ENCODE data around the gene FREM2. TPM values are rescaled to one million over a fixed set of nuclear protein-coding genes. Genes with fewer than 3 reads are reported as not detected.

Gene FREM2
- total and polyA plus RNA-seq, 2 experiments from 2014 or later = 2.4 to 29.8 TPM

- Mint-ChIP-seq H3K27ac (no peak overlapping the region), H3K27me3 (ENCODE audit: insufficient read depth, low read depth, poor library complexity) (peaks cover 8% of the 10 kb centered on the region), H3K4me1 (peaks cover 18% of the 10 kb centered on the region), H3K4me3 (peak overlapping the region; percentile 15; the same call in 1 of the 3 replicates), H3K36me3 (ENCODE audit: low read depth) (peaks cover 43% of the 10 kb centered on the region), H3K9me3 (peaks cover 16% of the 10 kb centered on the region; the same call in 2 of the 3 replicates)
- Histone ChIP-seq H3K4me1 (ENCODE audit: insufficient read depth) (0 out of 2 replicates have a peak, but pooled peaks cover 3% of the 10 kb centered on the region), H3K4me3 (0 out of 2 replicates have a peak overlapping the region, but pooled peaks have one; percentile 5), H2AFZ (no peak overlapping the region), H3K27me3 (ENCODE audit: insufficient read depth) (peaks cover 11% of the 10 kb centered on the region), H3K27ac (ENCODE audit: low read depth) (no peak overlapping the region), H4K20me1 (replicated peaks; ENCODE audit: insufficient read depth) (0 out of 2 replicates have a peak, but pooled peaks cover 3% of the 10 kb centered on the region), H3K36me3 (ENCODE audit: insufficient read depth) (no peaks in the 10 kb centered on the region), H3K4me2 (no peak overlapping the region), H3K9me2 (ENCODE audit: insufficient read depth) (no peaks in the 10 kb centered on the region), H3K79me2 (replicated peaks; ENCODE audit: insufficient read depth) (peaks cover 7% of the 10 kb centered on the region; the same call in 1 of the 2 replicates), H3F3A (replicated peaks; ENCODE audit: low read depth) (no peaks in the 10 kb centered on the region)
- no peak for DNase-seq (ENCODE audit: low spot score)
- no peak for ATAC-seq
- no peak for TF ChIP-seq ETS1 (IDR thresholded peaks at IDR 0.05)
Measured at GRCh38 chr13:38693168-38693567, 6.3 kb downstream of the FREM2 start.

GRCh38 chr13:38693641-38694040, 6.8 kb downstream of the FREM2 start:
- Histone ChIP-seq H2AFZ (no peak overlapping the region), H4K20me1 (replicated peaks; ENCODE audit: insufficient read depth) (0 out of 2 replicates have a peak, but pooled peaks cover 3% of the 10 kb centered on the region), H3K79me2 (replicated peaks; ENCODE audit: insufficient read depth) (peaks cover 7% of the 10 kb centered on the region; the same call in 1 of the 2 replicates), H3K4me1 (ENCODE audit: insufficient read depth) (no peaks in the 10 kb centered on the region), H3K9me2 (ENCODE audit: insufficient read depth) (no peaks in the 10 kb centered on the region), H3K27me3 (ENCODE audit: insufficient read depth) (peaks cover 6% of the 10 kb centered on the region), H3K4me3 (0 out of 2 replicates have a peak overlapping the region, but pooled peaks have one; percentile 5), H3F3A (replicated peaks; ENCODE audit: low read depth) (no peaks in the 10 kb centered on the region), H3K4me2 (no peak overlapping the region), H3K36me3 (ENCODE audit: insufficient read depth) (no peaks in the 10 kb centered on the region), H3K27ac (ENCODE audit: low read depth) (no peak overlapping the region)
- DNase-seq (ENCODE audit: low spot score) (no peak), ATAC-seq (no peak)
- Mint-ChIP-seq H3K36me3 (ENCODE audit: low read depth) (peaks cover 38% of the 10 kb centered on the region), H3K4me3 (peak overlapping the region; percentile 15; the same call in 2 of the 3 replicates), H3K27ac (no peak overlapping the region), H3K9me3 (peaks cover 16% of the 10 kb centered on the region; the same call in 2 of the 3 replicates), H3K4me1 (peaks cover 16% of the 10 kb centered on the region), H3K27me3 (ENCODE audit: insufficient read depth, low read depth, poor library complexity) (peaks cover 4% of the 10 kb centered on the region)
- TF ChIP-seq REST (IDR thresholded peaks at IDR 0.05; ENCODE audit: unreplicated experiment) = no peak
- TF ChIP-seq JUNB (IDR thresholded peaks at IDR 0.05; ENCODE audit: unreplicated experiment) = no peak
- TF ChIP-seq EZH2 (IDR thresholded peaks at IDR 0.05; ENCODE audit: low read depth, unreplicated experiment) = no peak

- H3K9me2 ChIP-seq (ENCODE audit: insufficient read depth) = no peaks in the 10 kb centered on the region
- TF ChIP-seq ZNF331 (CRISPR knock-in tag; IDR thresholded peaks at IDR 0.05; ENCODE audit: low read depth) = no peak
- no peak for TF ChIP-seq REST (IDR thresholded peaks at IDR 0.05; ENCODE audit: unreplicated experiment)
Measured at GRCh38 chr13:38697197-38697596, 10.3 kb downstream of the FREM2 start.

More at GRCh38 chr13:38697197-38697596, 10.3 kb downstream of the FREM2 start:
- H3K79me2 ChIP-seq (replicated peaks; ENCODE audit: insufficient read depth) = peaks cover 7% of the 10 kb centered on the region; the same call in 1 of the 2 replicates
- Mint-ChIP-seq H3K27ac (no peak overlapping the region), H3K27me3 (ENCODE audit: insufficient read depth, low read depth, poor library complexity) (peaks cover 4% of the 10 kb centered on the region), H3K4me1 (peaks cover 31% of the 10 kb centered on the region), H3K9me3 (no peaks in the 10 kb centered on the region), H3K4me3 (no peak overlapping the region), H3K36me3 (ENCODE audit: low read depth) (peaks cover 2% of the 10 kb centered on the region; the same call in 2 of the 3 replicates)
- no peak overlapping the region for H3K4me2 ChIP-seq
- H3K36me3 ChIP-seq (ENCODE audit: insufficient read depth) = no peaks in the 10 kb centered on the region
- no peaks in the 10 kb centered on the region for H3K27me3 ChIP-seq (ENCODE audit: insufficient read depth)
- H3K27ac ChIP-seq (ENCODE audit: low read depth) = no peak overlapping the region
- ATAC-seq (no peak), DNase-seq (ENCODE audit: low spot score) (no peak)
- peaks cover 12% of the 10 kb centered on the region for H3K4me1 ChIP-seq (ENCODE audit: insufficient read depth)
- no peaks in the 10 kb centered on the region for H3F3A ChIP-seq (replicated peaks; ENCODE audit: low read depth)
- no peak overlapping the region for H3K4me3 ChIP-seq
- no peaks in the 10 kb centered on the region for H4K20me1 ChIP-seq (replicated peaks; ENCODE audit: insufficient read depth)
- H2AFZ ChIP-seq = no peak overlapping the region

Measured in GM23338 (cell line).